KBM-7 (cell line): ENCODE data around the gene MECP2.
"Not testable (repeated sequence)": the region's sequence is repeated elsewhere in the genome, so short reads cannot be mapped to it uniquely, and the experiment has no call there.

Experiments used
- DNase-seq: peaks from one replicate; pipeline ENCODE4 v3.0.0-alpha.2; 2015
- in situ Hi-C: fragments of 300-500 bp; cut with MboI; formaldehyde crosslinking; loops from 2 replicates; pipeline ENCODE4 v1.14.3; 2020; ENCODE audit warnings: low sequenced_read_pairs, low pct_unique_long_range_greater_than_20kb, mixed read lengths

MECP2 gene

DNA sequence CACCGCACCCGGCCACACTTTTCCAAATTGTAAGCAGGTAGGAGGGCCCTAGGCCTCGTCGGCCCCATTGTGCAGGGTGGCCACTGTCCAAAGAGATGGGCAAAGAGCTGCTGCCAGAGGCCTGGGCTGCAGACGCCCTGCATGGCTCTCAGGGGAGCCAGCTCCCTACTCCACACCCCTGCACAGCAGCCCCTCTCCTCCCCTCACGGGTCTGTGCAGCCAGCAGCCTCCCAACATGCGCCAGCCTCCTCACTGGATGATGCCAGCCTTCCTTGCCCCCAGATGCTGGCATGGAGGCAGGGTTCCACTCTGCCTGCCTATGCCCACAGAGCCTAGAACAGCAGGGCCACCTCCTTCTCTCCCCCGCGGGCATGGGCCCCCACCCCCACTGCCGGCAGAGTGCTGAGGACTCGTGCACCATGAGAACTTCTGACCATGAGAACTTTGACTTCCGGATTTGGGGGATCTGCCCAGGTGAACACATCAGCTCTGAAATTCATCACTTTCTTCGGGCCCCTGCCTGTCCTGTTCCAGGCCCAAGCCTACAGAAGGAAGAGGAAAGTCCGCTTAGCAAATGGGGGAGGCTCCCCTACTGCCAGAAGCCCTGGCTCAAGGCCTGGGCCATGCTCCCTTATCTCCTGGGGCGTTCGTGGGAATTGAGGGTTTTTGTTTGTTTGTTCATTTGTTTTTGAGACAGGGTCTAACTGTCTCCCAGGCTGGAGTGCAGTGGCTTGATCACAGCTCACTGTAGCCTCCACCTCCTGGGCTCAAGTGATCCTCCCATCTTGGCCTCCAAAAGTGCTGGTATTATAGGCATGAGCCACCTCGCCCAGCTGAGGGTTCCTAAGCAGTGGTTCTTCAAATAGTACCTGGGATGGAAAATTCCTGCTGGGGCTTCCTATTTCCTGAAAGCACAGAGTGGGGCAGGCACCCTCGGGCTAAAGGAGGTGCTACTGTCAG, 85.9 kb downstream of the MECP2 start:
- no peak for DNase-seq
- in situ Hi-C loops = no loop called here

DNA sequence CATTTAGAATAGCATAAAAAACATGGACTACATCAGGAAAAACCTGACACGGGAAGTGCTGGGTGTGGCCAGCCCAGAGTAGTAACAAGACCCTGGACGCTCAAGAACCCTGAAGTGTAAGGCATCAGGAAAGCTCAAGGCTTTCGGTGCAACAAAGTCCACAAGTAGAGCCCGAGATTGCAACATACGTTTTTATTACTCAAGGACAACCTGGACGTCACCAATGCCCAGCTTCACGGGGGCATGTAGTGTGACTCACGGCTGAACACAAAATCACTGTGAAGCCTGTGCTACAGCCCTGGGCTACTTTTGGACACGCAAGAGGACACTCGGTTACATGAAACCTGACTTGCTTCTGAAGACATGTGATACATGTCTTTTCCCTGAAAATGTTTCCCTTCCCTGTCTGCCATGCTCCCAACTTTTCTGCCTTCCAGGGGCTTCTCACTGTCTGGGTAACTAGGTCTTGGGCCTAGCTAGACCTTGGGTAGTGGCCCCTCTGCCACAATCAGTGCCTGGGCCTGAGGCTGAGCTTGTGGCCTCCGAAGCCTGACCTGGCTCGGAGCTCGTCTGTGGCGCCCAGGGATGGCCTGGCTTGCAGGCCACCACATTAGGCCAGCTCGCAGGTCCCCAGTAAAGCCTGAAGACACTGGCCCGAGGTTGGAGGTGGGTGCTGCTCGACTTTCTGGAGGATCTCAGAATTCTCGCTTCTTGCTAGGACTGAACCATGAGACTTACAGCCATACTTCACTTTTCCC, 87.0 kb downstream of the MECP2 start:
- DNase-seq = no peak
- in situ Hi-C loops = no loop called here

DNA sequence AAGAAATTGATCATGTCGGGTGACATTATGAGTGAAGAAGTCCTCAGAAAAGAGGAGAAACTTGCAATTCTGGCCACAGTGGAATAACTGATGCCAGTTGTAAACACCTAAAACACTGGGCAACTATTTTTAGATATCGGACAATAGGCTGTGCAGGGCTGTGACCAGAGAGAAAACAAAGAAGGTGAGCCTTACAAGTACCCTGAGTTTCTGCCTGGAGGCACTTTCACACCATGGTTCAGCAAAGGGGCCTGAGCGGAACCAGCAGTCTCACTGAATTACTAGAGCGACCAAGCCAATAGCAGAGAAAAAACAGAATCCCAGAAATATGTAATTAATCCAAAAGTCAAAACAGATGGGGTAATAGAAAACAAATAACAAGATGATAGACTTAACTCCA, 89.0 kb downstream of the MECP2 start:
- in situ Hi-C loops = no loop called here
- no peak for DNase-seq

DNA sequence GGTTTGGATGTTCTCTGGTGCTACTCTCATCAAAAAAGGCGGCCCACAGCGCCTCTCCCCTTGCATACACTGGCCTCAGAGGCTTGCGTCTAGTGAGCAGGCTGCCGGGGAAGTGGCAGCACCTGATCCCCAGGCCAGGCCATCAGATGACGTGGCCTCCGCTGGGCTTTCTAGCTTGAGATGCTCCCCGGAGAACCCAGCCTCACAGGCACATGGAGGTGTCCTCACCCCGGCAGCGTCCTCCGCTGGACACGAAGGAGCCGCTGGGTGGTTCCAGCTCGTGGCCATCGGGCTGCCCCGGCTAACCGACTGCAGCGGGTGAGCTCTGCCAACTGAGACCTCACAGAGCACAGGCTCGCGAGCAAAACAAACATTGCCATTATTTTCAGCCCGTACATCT, 90.6 kb downstream of the MECP2 start:
- in situ Hi-C loops = no loop called here
- no peak for DNase-seq

DNA sequence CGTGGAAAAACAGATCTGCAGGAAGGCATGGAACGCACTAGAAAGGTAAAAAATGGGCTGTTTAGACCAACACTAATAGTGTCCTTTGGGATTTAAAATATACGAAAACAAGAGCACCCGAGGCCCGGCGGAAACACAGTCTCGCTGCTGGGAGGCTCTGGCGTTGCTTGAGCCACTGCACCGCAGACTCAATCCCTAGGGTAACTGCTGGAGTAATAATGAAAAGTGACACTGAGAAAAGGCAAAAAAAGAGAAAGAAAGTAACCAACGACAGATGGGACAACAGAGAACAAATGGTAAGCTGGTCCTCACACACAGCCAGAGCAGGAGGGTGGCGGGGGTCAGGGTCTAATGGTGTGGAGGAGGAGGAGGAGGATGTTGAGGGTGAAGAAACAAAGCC, 93.2 kb downstream of the MECP2 start:
- in situ Hi-C loops = no loop called here
- DNase-seq = no peak

DNA sequence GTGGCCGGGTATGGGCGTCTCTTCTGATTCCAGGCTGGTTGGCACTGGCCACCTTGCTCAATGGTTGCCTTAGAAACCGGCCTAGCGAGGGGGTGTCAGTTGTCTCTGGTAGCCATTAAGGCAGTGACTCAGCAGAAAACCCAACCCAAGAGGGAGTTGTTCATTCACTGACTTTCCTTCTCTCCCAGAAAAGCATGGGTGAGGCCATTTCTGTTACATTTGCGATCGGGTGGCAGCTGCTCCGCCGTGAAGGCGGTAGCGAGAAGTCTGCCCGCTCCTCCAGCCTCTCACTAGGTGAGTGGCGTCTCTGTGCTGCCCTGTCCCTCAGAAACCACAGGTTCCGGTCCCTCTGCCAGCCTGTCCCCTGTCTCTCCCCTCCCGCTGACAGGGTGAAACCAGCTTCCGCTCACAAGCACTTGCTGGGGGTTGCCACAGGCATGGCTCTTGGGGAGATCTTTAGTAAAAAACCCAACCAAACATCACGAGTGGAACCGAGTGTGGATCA, 95.2 kb downstream of the MECP2 start:
- in situ Hi-C loops = no loop called here
- DNase-seq = peak; percentile 91

DNA sequence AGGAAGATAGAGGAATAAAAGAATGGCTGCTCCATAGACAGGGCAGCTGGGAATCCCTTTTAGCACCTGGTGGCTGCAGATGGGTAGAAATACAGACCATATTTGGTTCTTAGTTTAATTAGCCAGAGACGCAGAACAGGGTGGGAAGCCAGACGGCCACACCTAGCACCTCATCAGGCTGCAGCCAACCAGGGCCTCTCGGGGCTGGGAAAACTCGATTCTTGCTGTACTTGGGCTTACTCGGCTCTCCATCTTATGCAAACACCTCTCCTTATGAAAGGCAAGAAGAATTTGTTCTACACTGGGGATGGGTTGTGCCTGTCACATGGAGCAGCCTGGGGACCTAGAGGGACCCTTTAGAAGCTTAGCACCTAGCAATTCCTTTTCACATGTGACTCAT, 97.5 kb downstream of the MECP2 start:
- no peak for DNase-seq
- in situ Hi-C loops = no loop called here

DNA sequence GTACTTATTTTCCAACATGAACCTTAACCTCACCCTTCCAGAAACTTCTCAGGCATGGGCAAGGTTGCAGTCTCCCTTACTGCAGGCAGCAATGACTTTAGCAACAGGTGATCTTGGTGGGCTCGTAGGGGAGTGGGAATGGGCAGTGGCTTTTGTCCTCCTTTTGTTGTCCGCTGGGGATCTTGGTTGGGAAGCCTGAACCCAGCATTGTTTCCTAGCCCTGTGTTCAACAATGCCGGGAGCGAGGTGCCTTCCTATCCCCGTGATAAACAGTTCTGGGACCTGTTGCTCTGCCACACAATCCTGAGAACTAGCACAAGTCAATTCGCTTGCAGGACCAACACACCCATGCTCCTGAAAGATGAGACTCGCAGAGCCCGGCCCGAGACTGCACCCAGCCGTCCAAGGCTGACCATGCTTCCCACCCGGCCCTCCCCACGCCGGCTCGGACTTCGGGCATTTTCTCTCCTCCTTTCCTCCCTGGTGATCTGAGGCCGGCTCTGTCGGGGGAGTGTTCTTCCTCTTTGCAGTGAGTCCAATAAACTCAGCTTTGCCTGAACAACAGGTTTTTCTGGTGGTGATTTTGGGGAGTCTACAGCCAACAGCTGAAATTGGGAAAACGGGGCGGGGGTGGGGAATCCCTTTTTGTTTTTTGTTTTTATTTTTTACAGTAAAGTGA, 98.0 kb downstream of the MECP2 start:
- DNase-seq = peak; percentile 47
- in situ Hi-C loops = no loop called here

DNA sequence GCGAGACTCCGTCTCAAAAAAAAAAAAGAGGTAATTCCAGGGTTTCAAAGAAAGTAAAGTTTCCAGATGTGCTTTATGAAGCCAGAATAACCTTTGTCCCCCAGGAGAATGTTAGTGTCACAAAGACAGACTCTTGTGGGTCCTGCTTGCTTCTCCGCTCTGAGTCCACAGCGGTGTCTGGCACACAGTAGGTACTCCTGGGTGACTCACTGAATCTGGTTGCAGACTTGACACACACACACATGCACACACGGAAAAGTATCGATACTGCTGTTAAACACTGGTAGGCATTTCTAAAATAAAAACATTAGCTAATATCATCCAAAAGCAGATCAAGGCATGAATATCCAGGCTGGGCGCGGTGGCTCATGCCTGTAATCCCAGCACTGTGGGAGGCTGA, 102.0 kb downstream of the MECP2 start:
- in situ Hi-C loops = no loop called here
- no peak for DNase-seq

DNA sequence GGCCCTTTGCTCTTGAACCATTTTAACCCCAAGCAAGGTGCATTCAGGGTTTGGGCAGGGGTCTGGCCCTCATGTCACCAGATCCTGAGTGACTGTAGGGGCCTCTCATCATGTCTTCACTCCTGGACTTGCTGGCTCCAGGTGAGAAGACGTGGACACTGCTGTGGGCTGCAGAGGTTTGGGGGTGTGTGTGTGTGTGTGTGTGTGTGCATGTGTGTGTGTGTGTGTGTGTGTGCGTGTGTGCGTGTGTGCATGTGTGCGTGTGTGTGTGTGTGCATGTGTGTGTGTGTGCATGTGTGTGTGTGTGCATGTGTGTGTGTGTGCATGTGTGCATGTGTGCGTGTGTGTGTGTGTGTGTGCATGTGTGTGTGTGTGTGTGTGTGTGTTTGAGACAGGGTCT, 103.1 kb downstream of the MECP2 start:
- DNase-seq, in situ Hi-C loops: not testable (repeated sequence)

DNA sequence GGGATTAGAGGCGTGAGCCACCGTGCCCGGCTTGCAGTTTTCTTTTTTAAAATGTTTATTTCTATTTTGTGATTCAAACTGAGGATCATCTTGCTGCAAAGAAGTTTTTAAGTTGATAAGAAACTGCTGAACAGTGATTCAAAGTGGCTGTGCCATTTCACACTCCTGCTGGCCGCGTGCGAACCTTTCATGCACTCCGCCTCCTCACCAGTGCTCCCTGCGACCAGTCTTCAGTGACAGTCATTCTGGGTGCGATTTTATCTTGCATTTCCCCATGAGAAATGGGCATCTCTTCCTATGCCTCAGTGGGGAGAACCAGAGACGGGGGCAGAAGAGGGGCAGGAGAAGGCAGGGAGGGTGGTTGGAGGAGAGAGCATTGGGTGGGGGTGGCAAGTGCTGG, 103.5 kb downstream of the MECP2 start:
- in situ Hi-C loops = no loop called here
- no peak for DNase-seq

DNA sequence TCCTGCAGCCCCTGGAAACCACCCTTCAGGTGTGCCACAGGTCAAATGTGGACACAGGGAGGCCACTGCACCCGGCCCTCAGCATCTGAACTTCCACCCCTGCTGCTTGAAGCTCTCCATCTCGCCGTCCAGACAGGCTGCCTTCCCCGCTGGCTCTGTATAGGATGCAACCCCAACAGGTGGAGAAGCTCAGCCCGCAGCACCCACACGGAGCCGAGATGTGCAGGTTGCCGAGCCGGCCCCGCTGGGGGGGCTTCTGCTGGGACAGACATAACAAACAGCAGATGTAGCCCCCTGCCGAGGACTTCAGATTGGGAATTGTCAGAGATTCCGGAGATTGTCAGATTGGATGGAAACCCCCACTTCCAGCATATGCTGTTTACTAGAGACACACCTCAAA, 104.4 kb downstream of the MECP2 start:
- in situ Hi-C loops = no loop called here
- DNase-seq = no peak

DNA sequence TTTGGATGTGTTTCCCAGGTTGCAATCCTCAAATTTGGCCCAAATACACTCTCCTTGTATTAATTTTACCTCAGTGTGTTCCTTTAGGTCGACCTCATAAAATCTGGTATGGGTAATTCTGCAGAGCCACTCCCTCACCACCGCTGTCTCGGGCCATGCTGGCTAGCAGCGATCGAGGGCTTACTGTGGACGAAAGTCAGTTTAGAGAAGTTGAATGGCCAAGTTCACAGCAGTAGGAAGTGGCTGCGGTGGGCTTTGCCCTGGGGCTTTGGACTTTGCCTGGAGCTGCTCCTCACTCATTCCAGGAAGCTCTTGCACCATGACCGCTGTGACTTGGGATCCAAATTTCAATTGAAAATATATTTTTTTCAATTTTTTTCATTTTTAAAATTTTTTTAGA, 105.3 kb downstream of the MECP2 start:
- DNase-seq = peak; percentile 53
- in situ Hi-C loops = no loop called here

DNA sequence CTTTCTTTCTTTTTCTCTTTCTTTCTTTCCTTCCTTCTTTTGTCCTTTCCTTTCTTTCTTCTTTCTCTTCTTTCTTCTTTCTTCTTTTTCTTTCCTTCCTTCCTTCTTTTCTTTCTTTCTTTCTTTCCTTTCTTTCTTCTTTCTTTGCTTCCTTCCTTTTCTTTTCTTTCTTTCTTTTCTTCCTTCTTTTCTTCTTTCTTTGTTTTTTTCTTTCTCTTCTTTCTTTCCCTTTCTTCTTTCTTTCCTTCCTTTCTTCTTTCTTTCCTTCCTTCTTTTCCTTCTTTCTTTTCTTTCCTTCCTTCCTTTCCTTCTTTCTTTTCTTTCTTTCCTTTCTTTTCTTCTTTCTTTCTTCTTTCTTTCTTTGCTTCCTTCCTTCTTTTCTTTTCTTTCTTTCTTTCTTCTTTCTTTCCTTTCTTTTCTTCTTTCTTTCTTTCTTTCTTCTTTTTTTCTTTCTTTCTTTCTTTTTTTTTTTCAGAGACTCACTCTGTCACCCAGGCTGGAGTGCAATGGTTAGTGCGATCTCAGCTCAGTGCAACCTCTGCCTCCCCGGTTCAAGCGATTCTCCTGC, 106.4 kb downstream of the MECP2 start:
- DNase-seq = no peak

DNA sequence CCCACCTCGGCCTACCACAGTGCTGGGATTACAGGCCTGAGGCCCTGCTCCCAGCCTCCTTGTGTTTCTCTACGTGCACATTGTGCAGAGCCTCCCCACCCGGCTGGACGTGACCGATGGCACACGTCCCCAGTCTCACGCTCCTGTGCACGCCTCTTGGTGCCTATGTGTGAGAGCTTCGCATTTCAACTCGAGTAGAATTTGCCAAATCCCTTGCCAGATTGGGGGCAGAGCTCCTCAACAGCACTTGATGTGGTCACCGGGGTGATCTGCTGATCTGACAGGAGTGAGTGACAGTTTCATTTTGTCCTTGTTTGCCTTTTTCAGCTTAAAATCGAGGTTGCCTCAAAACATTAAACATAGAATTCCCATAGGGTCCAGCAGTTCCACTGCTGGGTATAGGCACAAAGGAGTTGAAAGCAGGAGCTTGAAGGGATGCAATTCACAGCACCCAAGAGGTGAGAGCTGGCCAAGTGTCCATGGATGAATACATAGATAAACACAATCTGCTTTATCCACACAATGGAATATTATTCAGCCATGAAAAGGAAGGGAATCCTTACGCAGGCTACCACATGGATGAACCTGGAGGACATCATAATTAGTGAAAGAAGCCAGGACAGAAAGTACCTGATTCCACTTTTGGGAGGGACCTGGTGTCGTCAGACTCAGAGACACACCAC, 107.4 kb downstream of the MECP2 start:
- in situ Hi-C loops = no loop called here
- no peak for DNase-seq

More for the DNA sequence above, 106.4 kb downstream of the MECP2 start:
- in situ Hi-C loops = no loop called here

DNA sequence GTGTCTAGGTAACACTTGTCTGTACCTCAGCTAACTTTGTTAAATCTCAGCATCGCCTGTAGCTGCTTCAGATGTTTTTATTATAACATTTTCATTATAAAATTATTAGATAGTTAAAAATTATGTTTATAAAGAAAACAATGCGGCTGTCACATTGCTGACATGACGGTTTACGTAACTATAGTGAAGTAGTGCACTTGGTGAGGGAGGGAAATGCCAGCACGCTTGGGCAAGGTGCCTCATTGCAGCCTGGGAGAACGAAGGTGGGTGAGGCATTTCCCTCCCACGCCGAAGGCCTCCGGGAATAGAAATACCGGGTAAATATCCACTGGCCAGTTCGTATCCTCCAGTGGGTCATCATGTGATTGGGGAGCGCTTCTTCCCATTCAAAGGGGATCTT, 109.0 kb downstream of the MECP2 start:
- in situ Hi-C loops = no loop called here
- no peak for DNase-seq

DNA sequence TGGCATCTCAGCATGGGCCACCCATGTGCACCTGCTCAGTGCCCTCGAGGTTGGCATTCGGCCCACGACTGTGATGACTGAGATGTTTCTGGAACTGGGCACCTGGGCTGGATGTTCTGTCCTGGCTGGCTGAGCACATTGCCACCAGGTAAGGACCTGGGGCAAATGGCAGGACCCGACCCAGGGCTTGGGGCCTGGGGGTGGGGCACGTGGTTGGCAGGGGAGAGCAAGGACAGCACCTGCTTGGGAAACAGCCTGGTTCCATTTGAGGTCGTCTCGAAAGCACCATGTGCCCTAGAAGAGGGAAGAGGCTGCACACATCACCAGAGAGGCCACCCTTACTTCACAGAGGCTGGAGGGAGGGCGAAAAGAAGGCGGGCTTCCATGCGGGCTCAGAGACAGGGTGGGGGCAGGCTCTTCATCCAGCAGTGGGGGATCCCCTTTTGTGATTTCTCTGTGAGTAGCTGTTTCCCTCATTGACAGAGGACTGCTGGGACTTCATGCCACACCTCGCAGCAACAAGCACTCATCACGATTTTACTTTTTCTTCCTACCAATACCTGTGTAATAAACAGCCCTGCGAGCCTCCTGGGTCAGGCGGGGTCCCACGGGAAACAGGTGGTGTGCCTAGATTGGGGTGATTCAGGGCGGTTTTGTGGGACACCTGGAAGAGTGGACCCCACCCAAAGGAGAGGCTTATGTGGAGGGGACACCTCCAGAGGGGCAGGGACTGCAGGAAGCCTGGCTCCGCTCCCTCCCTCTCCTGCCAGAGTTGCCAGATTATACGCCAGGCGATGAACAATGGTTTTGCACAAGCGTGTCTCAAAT, 113.0 kb downstream of the MECP2 start:
- in situ Hi-C loops = no loop called here
- no peak for DNase-seq

DNA sequence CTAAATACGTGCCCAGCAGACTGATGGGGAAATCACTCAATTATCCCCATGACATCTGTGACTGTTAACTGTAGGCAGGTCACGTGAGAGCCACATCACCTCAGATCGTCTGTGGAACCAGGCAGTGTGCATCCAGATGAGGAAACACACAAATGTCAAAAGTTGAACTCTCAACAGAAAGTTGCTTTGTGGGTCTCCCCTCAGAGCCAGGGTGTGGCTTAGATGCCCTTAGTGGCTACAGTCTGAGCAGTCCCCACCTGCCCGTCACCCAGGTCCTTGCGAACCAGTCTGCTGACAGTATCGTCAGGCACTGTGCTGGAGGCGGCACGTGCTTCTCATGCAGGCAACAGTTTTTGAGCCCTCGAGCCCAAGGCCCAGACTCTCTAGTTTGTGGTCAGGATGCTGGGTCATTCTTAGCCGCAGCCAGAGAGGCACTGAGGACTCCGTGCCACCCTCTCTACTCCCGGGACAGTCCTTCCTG, 114.2 kb downstream of the MECP2 start:
- DNase-seq = no peak
- in situ Hi-C loops = no loop called here
